GM12878 (cell line): ENCODE results near the gene MLLT3. TPM values are rescaled to one million over a fixed set of nuclear protein-coding genes. Genes with fewer than 3 reads are reported as not detected.
A peak's percentile ranks its signal among the peaks of the same experiment; 100 is the strongest.

ENCODE experiments used
- BMI1 ChIP-seq: fragments of 450-650 bp; IDR thresholded peaks from 2 replicates; pipeline ENCODE4 v1.6.1; 2016; ENCODE audit warnings: mild to moderate bottlenecking, moderate library complexity, borderline replicate concordance
- DPF2 ChIP-seq: fragments of 450-650 bp; IDR thresholded peaks from 2 replicates; pipeline ENCODE4 v1.6.1; 2017; ENCODE audit warnings: mild to moderate bottlenecking
- FOS ChIP-seq: IDR thresholded peaks from 3 replicates; pipeline ENCODE4 v1.6.1; 2011; ENCODE audit warnings: borderline replicate concordance; ENCODE audit not compliant: insufficient read length; ENCODE audit errors: extremely low read depth
- KDM1A ChIP-seq: fragments of 200-600 bp; sonication (generic); IDR thresholded peaks from 2 replicates; pipeline ENCODE4 v1.6.1; 2016; ENCODE audit warnings: borderline replicate concordance
- MYB ChIP-seq: fragments of 150-350 bp; IDR thresholded peaks from 2 replicates; pipeline ENCODE4 v1.6.1; 2014; ENCODE audit warnings: mild to moderate bottlenecking, low read depth, low read length, borderline replicate concordance
- MYC ChIP-seq: IDR thresholded peaks from 2 replicates; pipeline ENCODE4 v1.6.1; 2011; ENCODE audit warnings: mild to moderate bottlenecking, low read length, moderate library complexity, inconsistent platforms; ENCODE audit not compliant: insufficient read depth, insufficient replicate concordance, insufficient read length, severe bottlenecking
- NFXL1 ChIP-seq: fragments of 450-650 bp; IDR thresholded peaks from 2 replicates; pipeline ENCODE4 v1.6.1; 2017; ENCODE audit warnings: antibody characterized with exemption, mild to moderate bottlenecking, borderline replicate concordance
- NR2C2 ChIP-seq: IDR thresholded peaks from 2 replicates; pipeline ENCODE4 v1.6.1; 2011; ENCODE audit warnings: borderline replicate concordance, low read depth; ENCODE audit not compliant: control insufficient read depth, insufficient read length
- PAX5 ChIP-seq: IDR thresholded peaks from 2 replicates; pipeline ENCODE4 v1.6.1; 2011; ENCODE audit warnings: low read depth, low read length, borderline replicate concordance
- PAX8 ChIP-seq: fragments of 450-650 bp; IDR thresholded peaks from 2 replicates; pipeline ENCODE4 v1.6.1; 2017; ENCODE audit warnings: mild to moderate bottlenecking, moderate library complexity
- POLR2AphosphoS2 ChIP-seq: IDR thresholded peaks from 2 replicates; pipeline ENCODE4 v1.6.1; 2011; ENCODE audit warnings: low read depth, mild to moderate bottlenecking, low read length, improper control_type of control experiment, moderate library complexity
- POU2F2 ChIP-seq: IDR thresholded peaks from 3 replicates; pipeline ENCODE4 v1.6.1; 2011; ENCODE audit warnings: low read depth, mild to moderate bottlenecking, low read length, borderline replicate concordance
- SREBF1 ChIP-seq: IDR thresholded peaks from 2 replicates; pipeline ENCODE4 v1.6.1; 2012; ENCODE audit warnings: mild to moderate bottlenecking, low read length
- STAT1 ChIP-seq: fragments of 450-650 bp; conservative IDR thresholded peaks from 2 replicates; pipeline ENCODE4 v1.6.1; 2014; ENCODE audit warnings: antibody characterized with exemption, mild to moderate bottlenecking
- STAT3 ChIP-seq: IDR thresholded peaks from 2 replicates; pipeline ENCODE4 v1.6.1; 2011; ENCODE audit warnings: low read depth, low read length, improper control_type of control experiment
- polyA plus RNA-seq, 11 experiments: library from polyadenylated mRNA; depleted of rRNA in 4 of 11; unstranded in 6 of 11; stranded (reverse) in 5 of 11; fragments of >200 nt; fragmentation: Nextera tagmentation in 4 of 11; fragmentation: Illumina TruSeq in 1 of 11; extraction: Ambion mirVana in 4 of 11; extraction: Trizol in 1 of 11; gene quantifications; 1 replicate in 1 of 11; 2 replicates in 10 of 11; pipeline versions ENCODE4 v1.2.1 to v1.2.3, GENCODE V29; 2011 to 2016; ENCODE audit warnings: inconsistent platforms in 2 of 11, missing spikeins in 2 of 11, low read depth in 1 of 11
- total RNA-seq, 4 experiments: library from RNA; depleted of rRNA in 3 of 4; stranded (reverse); fragments of >200 nt in 3 of 4; fragmentation: Illumina TruSeq in 1 of 4; extraction: Trizol in 1 of 4; gene quantifications; 2 replicates each; pipeline versions ENCODE4 v1.2.1 to v1.2.3, GENCODE V29; 2013 to 2021
- TF ChIP-seq, protein P1 (sequence below): IDR thresholded peaks from 2 replicates; pipeline ENCODE4 v1.6.1; 2012; ENCODE audit warnings: low read depth, low read length, improper control_type of control experiment
- TF ChIP-seq, protein P2 (sequence below): IDR thresholded peaks from 2 replicates; pipeline ENCODE4 v1.6.1; 2012; ENCODE audit warnings: improper control_type of control experiment, low read depth, low read length; ENCODE audit not compliant: insufficient replicate concordance
- TF ChIP-seq, protein P3 (sequence below): IDR thresholded peaks from 2 replicates; pipeline ENCODE4 v1.6.1; 2012; ENCODE audit warnings: low read depth, low read length, improper control_type of control experiment
- TF ChIP-seq, protein P4 (sequence below): fragments of 450-650 bp; IDR thresholded peaks from 2 replicates; pipeline ENCODE4 v1.6.1; 2017; ENCODE audit warnings: mild to moderate bottlenecking, low read depth, inconsistent platforms; ENCODE audit not compliant: poor library complexity, severe bottlenecking
- TF ChIP-seq, protein P5 (sequence below): fragments of 450-650 bp; IDR thresholded peaks from 2 replicates; pipeline ENCODE4 v1.6.1; 2016; ENCODE audit warnings: mild to moderate bottlenecking

MLLT3 gene
- total and polyA plus RNA-seq, 10 of the 15 experiments (the other 5 are each of a cell fraction or from before 2014, with no cell fraction given): 17.7 to 72.3 (median 35.6) TPM

DNA sequence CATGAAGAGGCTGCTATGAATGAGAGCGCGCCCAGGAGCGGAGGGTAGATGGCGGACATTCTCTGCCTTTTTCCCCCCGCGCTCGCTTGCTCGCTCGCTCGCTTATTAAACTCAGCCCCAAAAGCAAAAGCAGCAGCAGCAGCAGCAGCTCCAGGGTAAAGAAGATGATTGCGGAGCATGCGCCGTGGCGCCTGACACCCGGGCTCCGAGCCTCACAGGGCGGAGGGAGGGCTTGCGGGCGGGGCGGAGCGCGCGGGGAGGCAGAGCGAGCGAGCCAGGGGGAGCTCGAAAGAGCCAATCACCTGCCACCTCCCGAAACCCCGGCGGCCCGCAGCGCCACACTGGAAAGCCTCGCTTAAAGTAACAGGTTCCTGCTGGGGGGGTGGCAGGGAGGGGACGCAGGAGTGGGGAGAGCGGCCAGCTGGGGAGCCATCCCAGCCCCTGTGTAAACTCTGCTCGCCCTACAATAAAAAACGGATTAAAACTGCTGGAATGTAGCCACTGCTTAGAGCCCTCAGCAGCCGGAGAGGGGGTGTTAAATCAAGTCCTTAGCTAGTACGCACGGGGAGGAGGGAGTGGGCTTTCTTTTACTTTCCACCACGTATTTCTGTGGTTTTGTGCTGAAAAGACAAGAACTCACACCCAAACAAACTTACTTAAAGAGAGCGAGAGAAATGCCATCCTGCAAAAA lies at the start of gene MLLT3 (continued):
- TF ChIP-seq POLR2AphosphoS2 (no peak), DPF2 (no peak), MYB (no peak), BMI1 (no peak), KDM1A (no peak), SREBF1 (no peak), FOS (no peak), PAX8 (no peak), NFXL1 (no peak), PAX5 (no peak), STAT3 (no peak), STAT1 (no peak), POU2F2 (0 out of 3 replicates have a peak, but pooled peaks have one; percentile 4), NR2C2 (no peak), MYC (no peak)
- TF ChIP-seq, protein P1, sequence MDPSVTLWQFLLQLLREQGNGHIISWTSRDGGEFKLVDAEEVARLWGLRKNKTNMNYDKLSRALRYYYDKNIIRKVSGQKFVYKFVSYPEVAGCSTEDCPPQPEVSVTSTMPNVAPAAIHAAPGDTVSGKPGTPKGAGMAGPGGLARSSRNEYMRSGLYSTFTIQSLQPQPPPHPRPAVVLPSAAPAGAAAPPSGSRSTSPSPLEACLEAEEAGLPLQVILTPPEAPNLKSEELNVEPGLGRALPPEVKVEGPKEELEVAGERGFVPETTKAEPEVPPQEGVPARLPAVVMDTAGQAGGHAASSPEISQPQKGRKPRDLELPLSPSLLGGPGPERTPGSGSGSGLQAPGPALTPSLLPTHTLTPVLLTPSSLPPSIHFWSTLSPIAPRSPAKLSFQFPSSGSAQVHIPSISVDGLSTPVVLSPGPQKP: no peak
- TF ChIP-seq, protein P2, sequence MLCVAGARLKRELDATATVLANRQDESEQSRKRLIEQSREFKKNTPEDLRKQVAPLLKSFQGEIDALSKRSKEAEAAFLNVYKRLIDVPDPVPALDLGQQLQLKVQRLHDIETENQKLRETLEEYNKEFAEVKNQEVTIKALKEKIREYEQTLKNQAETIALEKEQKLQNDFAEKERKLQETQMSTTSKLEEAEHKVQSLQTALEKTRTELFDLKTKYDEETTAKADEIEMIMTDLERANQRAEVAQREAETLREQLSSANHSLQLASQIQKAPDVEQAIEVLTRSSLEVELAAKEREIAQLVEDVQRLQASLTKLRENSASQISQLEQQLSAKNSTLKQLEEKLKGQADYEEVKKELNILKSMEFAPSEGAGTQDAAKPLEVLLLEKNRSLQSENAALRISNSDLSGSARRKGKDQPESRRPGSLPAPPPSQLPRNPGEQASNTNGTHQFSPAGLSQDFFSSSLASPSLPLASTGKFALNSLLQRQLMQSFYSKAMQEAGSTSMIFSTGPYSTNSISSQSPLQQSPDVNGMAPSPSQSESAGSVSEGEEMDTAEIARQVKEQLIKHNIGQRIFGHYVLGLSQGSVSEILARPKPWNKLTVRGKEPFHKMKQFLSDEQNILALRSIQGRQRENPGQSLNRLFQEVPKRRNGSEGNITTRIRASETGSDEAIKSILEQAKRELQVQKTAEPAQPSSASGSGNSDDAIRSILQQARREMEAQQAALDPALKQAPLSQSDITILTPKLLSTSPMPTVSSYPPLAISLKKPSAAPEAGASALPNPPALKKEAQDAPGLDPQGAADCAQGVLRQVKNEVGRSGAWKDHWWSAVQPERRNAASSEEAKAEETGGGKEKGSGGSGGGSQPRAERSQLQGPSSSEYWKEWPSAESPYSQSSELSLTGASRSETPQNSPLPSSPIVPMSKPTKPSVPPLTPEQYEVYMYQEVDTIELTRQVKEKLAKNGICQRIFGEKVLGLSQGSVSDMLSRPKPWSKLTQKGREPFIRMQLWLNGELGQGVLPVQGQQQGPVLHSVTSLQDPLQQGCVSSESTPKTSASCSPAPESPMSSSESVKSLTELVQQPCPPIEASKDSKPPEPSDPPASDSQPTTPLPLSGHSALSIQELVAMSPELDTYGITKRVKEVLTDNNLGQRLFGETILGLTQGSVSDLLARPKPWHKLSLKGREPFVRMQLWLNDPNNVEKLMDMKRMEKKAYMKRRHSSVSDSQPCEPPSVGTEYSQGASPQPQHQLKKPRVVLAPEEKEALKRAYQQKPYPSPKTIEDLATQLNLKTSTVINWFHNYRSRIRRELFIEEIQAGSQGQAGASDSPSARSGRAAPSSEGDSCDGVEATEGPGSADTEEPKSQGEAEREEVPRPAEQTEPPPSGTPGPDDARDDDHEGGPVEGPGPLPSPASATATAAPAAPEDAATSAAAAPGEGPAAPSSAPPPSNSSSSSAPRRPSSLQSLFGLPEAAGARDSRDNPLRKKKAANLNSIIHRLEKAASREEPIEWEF: no peak
- TF ChIP-seq, protein P3, sequence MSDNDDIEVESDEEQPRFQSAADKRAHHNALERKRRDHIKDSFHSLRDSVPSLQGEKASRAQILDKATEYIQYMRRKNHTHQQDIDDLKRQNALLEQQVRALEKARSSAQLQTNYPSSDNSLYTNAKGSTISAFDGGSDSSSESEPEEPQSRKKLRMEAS: no peak; the same call in 1 of the 2 replicates
- TF ChIP-seq, protein P4, sequence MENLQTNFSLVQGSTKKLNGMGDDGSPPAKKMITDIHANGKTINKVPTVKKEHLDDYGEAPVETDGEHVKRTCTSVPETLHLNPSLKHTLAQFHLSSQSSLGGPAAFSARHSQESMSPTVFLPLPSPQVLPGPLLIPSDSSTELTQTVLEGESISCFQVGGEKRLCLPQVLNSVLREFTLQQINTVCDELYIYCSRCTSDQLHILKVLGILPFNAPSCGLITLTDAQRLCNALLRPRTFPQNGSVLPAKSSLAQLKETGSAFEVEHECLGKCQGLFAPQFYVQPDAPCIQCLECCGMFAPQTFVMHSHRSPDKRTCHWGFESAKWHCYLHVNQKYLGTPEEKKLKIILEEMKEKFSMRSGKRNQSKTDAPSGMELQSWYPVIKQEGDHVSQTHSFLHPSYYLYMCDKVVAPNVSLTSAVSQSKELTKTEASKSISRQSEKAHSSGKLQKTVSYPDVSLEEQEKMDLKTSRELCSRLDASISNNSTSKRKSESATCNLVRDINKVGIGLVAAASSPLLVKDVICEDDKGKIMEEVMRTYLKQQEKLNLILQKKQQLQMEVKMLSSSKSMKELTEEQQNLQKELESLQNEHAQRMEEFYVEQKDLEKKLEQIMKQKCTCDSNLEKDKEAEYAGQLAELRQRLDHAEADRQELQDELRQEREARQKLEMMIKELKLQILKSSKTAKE: no peak
- TF ChIP-seq, protein P5, sequence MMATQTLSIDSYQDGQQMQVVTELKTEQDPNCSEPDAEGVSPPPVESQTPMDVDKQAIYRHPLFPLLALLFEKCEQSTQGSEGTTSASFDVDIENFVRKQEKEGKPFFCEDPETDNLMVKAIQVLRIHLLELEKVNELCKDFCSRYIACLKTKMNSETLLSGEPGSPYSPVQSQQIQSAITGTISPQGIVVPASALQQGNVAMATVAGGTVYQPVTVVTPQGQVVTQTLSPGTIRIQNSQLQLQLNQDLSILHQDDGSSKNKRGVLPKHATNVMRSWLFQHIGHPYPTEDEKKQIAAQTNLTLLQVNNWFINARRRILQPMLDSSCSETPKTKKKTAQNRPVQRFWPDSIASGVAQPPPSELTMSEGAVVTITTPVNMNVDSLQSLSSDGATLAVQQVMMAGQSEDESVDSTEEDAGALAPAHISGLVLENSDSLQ: peak; percentile 58
